GM23248 (cell line): ENCODE results near the gene SLC25A53.

ENCODE experiments used
- EZH2 ChIP-seq: fragments of 200-600 bp; sonication (generic); IDR thresholded peaks from 2 replicates; pipeline ENCODE4 v1.6.1; 2018; ENCODE audit warnings: antibody characterized with exemption, mild to moderate bottlenecking; ENCODE audit not compliant: insufficient read depth, poor library complexity, severe bottlenecking
- EZH2phosphoT487 ChIP-seq: fragments of 200-600 bp; sonication (generic); IDR thresholded peaks from 2 replicates; pipeline ENCODE4 v1.6.1; 2018; ENCODE audit warnings: antibody characterized with exemption, moderate library complexity, mild to moderate bottlenecking, low read depth; ENCODE audit not compliant: insufficient read depth

DNA sequence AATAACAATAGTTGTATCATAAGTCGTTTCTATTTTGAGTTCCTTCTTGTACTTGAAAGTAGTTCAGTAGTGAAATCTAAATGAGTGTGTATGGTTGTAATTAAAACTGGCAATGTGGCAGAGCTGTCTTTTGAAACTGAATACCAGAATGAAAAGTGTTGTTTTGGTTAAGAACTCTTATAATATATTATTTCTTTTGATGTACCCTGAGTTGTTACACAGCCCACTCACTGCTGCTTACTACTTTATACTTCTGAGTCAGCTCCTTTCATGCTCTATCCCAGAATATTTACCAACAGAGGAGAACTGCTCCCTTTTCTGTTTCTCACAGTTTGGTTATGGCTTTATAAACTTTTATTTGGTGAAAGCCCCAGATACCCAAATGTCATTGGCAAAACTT is 38.2 kb upstream of the SLC25A53 start:
- TF ChIP-seq EZH2 (no peak), EZH2phosphoT487 (no peak)
